ENCODE data around the gene WDR93.

DNA sequence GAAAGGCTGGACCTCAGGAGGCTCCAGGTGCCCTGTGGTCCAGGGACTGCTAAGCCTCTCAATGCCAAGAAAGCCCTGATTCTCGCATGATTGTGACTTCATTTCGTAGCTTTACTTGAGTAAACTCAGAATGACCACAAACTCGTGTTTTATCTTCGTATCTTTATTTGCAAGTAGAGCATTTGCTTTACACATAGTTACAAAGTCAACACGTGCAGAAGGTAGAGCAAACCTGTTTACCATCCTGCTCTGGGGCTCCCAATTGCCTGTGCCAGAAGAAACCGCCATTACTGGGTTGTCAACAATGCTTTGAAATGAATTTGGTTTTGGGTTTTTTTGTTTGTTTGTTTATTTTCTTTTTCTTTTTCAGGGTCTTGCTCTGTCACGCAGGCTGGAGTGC lies 66.3 kb downstream of the WDR93 start:
- TF ChIP-seq CTCF (IDR thresholded peaks at IDR 0.05; ENCODE audit: low read depth, low read length, missing input control) = no peak
- TF ChIP-seq TAF1 (conservative IDR thresholded peaks at IDR 0.05) = no peak
